Type B pancreatic cell (in vitro differentiated cells): ENCODE results near the gene ALPK1. TPM values are rescaled to one million over a fixed set of nuclear protein-coding genes. Genes with fewer than 3 reads are reported as not detected.
"Not testable (repeated sequence)": the region's sequence is repeated elsewhere in the genome, so short reads cannot be mapped to it uniquely, and the experiment has no call there.

ENCODE experiments used
- DNase-seq: peaks from one replicate; pipeline ENCODE4 v3.0.0; 2021; ENCODE audit warnings: mixed read lengths; ENCODE audit not compliant: unreplicated experiment; ENCODE audit errors: extremely low spot score
- H3K27ac Mint-ChIP-seq: 2 replicates; pipeline ENCODE4 v1.8.0; 2021; ENCODE audit warnings: mild to moderate bottlenecking, mixed read lengths
- H3K27me3 Mint-ChIP-seq: 2 replicates; pipeline ENCODE4 v1.8.0; 2021; ENCODE audit warnings: mixed read lengths
- H3K36me3 Mint-ChIP-seq: 2 replicates; pipeline ENCODE4 v1.8.0; 2021; ENCODE audit warnings: mixed read lengths
- H3K4me1 Mint-ChIP-seq: one replicate; pipeline ENCODE4 v1.8.0; 2021; ENCODE audit warnings: mixed read lengths; ENCODE audit not compliant: unreplicated experiment
- H3K4me3 Mint-ChIP-seq: 2 replicates; pipeline ENCODE4 v1.8.0; 2021; ENCODE audit warnings: mild to moderate bottlenecking, mixed read lengths
- H3K9me3 Mint-ChIP-seq: 2 replicates; pipeline ENCODE4 v1.8.0; 2021; ENCODE audit warnings: mixed read lengths
- total RNA-seq: library from RNA; stranded (reverse); gene quantifications from 2 replicates; pipeline ENCODE4 v1.2.1, GENCODE V29; 2021; ENCODE audit warnings: low replicate concordance
- TF ChIP-seq, protein P1 (sequence below): fragments of 200-600 bp; sonication (generic); conservative IDR thresholded peaks from 2 replicates; pipeline ENCODE4 v1.5.0; 2021; ENCODE audit warnings: antibody characterized with exemption, mild to moderate bottlenecking

ALPK1 gene
- total RNA-seq, 1 donor from 2014 or later, result 6.7 TPM

DNA sequence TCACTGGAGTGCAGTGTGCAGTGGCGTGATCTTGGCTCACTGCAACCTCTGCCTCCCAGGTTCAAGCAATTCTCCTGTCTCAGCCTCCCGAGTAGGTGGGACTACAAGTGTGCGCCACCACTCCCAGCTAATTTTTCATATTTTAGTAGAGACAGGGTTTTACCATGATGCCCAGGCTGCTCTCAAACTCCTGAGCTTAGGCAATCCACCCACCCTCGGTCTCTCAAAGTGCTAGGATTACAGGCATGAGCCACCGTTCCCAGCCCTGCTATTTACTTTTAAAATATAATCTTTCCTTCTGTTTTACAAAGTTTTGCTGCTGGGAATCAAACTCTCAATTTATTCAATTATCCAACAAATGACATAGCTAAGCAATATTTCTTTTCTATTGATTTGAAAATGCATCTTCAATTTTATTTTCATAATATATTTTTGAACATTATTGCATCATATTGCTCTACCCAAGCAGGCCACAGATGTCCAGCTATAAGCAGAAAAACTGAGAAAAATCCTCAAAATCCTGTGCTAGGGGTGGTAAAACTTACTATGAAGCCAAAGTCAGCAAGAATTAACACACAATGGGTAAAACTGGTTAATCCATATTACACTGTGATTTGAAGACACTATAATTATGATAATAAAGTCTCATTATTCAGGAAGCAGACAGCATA, 16.6 kb upstream of the ALPK1 start:
- TF ChIP-seq, protein P1, sequence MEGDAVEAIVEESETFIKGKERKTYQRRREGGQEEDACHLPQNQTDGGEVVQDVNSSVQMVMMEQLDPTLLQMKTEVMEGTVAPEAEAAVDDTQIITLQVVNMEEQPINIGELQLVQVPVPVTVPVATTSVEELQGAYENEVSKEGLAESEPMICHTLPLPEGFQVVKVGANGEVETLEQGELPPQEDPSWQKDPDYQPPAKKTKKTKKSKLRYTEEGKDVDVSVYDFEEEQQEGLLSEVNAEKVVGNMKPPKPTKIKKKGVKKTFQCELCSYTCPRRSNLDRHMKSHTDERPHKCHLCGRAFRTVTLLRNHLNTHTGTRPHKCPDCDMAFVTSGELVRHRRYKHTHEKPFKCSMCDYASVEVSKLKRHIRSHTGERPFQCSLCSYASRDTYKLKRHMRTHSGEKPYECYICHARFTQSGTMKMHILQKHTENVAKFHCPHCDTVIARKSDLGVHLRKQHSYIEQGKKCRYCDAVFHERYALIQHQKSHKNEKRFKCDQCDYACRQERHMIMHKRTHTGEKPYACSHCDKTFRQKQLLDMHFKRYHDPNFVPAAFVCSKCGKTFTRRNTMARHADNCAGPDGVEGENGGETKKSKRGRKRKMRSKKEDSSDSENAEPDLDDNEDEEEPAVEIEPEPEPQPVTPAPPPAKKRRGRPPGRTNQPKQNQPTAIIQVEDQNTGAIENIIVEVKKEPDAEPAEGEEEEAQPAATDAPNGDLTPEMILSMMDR, result no peak
- Mint-ChIP-seq H3K27me3 (no peaks in the 10 kb centered on the region), H3K4me1 (peaks cover 31% of the 10 kb centered on the region), H3K4me3 (no peak overlapping the region), H3K36me3 (peaks cover 14% of the 10 kb centered on the region), H3K9me3 (no peaks in the 10 kb centered on the region), H3K27ac (no peak overlapping the region)
- DNase-seq, result no peak

DNA sequence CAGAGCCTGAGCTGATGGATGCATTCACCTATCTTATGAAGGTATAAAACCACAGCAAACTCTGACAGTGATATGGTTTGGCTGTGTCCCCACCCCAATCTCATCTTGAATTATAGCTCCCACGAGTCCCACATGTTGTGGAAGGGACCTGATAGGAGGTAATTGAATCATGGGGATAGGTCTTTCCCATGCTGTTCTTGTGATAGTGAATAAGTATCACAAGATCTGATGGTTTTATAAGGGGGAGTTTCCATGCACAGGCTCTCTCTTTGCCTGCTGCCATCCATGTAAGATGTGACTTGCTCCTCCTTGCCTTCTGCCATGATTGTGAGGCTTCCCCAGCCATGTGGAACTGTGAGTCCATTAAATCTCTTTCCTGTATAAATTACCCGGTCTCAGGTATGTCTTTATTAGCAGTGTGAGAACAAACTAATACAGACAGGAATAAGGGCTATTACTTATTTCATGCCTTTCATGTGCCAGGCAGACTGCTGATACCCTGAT, 15.2 kb upstream of the ALPK1 start:
- peaks cover 14% of the 10 kb centered on the region for H3K36me3 Mint-ChIP-seq
- not testable (repeated sequence) for H3K27ac Mint-ChIP-seq, H3K9me3 Mint-ChIP-seq, H3K4me3 Mint-ChIP-seq, DNase-seq, H3K27me3 Mint-ChIP-seq
- peaks cover 31% of the 10 kb centered on the region for H3K4me1 Mint-ChIP-seq

DNA sequence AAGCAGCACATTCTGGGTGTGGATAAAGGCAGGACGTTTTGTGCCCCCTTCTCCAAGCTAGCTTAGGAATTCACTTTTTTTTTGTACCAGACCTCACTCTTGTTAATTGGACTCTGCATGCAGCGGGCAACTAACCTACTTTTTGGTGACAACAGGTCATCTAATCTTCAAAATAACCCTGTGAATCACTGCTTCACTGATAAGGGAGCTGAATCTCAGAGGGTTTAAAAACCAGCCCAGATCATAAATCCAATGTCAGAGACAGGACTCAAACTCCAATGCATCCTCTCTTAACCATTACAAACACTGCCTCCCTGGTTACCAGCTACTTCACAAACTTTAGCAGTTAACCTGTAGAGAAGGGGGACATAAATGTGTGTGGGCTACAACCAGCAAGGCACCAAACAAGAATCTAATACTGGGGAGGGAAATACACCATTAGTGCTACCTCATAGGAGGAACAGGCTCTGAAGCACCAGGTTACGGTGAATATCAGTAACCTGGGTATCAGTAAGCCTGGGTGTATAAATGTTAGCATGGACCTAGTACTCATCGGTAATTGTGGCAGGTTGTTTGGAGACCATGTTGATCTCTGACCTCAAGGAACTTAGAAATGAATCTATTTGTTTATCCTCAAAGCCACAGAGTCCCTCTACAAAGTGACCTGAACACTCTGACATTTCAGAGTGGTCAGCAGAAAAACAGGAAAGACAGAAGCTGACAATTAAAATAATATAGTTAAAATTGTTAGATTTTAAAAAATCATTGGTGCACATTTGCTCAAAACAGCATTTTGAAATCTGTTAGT, 14.1 kb upstream of the ALPK1 start:
- Mint-ChIP-seq H3K4me3 (peak overlapping the region; percentile 77), H3K9me3 (no peaks in the 10 kb centered on the region), H3K4me1 (peaks cover 31% of the 10 kb centered on the region), H3K27ac (no peak overlapping the region), H3K36me3 (peaks cover 10% of the 10 kb centered on the region), H3K27me3 (no peaks in the 10 kb centered on the region)
- DNase-seq, result no peak
- TF ChIP-seq, protein P1, result no peak

DNA sequence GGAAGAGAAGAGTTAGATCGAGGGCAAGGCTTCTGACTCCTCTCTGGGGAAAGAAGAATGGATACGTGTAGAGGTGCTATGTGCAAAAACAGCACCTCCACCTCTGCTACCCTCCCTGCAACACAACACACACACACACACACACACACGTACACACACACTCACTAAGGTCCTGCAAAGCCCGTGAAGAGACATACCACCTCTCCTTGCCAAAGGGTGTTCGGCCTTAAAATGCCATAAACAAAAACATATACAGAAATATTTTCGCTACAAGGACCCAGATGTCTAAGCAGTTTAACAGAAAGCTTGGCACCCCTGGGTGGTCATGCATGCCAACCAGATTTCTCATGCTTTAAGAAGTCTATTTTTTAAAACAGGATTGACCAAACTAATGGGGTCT, 13.0 kb upstream of the ALPK1 start:
- Mint-ChIP-seq H3K9me3 (no peaks in the 10 kb centered on the region), H3K27ac (peak overlapping the region; percentile 57)

DNA sequence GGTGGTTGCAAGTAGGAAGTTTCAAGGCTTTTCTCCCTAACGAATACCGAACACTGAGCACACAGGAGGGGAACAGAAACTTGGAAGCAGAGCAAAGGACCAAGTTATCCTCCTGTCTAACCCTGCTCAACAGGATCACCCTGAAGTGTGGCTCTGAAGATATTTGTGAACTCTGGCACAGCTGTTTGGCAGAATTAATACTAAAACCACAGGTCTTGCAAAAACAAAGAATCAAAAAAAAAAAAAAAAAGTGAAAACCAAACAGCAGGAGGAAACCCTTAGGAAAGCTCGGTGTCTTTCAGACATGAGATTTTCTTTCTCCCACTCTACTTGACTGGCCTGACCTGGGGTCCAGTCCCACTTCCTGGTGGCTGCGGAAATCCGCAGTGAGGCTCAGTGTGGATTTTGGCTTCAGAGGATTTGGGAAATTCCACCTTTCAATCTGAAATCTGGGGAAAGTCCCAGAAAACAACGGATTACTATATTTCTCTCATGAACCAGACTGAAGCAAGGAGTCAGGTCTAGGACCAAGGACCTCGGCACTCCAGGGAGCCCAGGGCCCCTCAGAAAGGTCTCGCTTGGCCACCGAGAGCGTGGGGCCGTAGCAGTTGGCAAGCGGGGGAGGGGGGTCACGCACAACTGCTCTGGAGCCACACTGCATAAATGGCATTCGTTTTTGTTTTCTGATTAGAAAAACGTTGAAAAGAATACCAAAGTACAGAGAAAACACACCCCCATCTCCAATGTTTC, 12.3 kb upstream of the ALPK1 start:
- H3K27me3 Mint-ChIP-seq, result no peaks in the 10 kb centered on the region
- peak overlapping the region; percentile 66 for H3K27ac Mint-ChIP-seq
- peaks cover 10% of the 10 kb centered on the region for H3K36me3 Mint-ChIP-seq
- peak overlapping the region; percentile 95 for H3K4me3 Mint-ChIP-seq
- TF ChIP-seq, protein P1, result no peak
- H3K4me1 Mint-ChIP-seq, result peaks cover 24% of the 10 kb centered on the region
- H3K9me3 Mint-ChIP-seq, result no peaks in the 10 kb centered on the region
- DNase-seq, result no peak

More for the DNA sequence above, 13.0 kb upstream of the ALPK1 start:
- Mint-ChIP-seq H3K4me1 (peaks cover 28% of the 10 kb centered on the region), H3K4me3 (peak overlapping the region; percentile 95), H3K36me3 (peaks cover 10% of the 10 kb centered on the region), H3K27me3 (no peaks in the 10 kb centered on the region)
- TF ChIP-seq, protein P1, result no peak
- DNase-seq, result no peak
